Nephron progenitor cell (in vitro differentiated cells): ENCODE results near the gene XK.
"Not testable (repeated sequence)": the region's sequence is repeated elsewhere in the genome, so short reads cannot be mapped to it uniquely, and the experiment has no call there.

Experiments used
- DNase-seq: peaks from one replicate; pipeline ENCODE4 v3.0.0; 2021
- H3K27ac Mint-ChIP-seq: 2 replicates; pipeline ENCODE4 v1.8.0; 2021; ENCODE audit warnings: mild to moderate bottlenecking, moderate library complexity, mixed read lengths
- H3K27me3 Mint-ChIP-seq: 2 replicates; pipeline ENCODE4 v1.8.0; 2021; ENCODE audit warnings: mild to moderate bottlenecking, low read depth, mixed read lengths; ENCODE audit not compliant: poor library complexity
- H3K36me3 Mint-ChIP-seq: 2 replicates; pipeline ENCODE4 v1.8.0; 2021; ENCODE audit warnings: low read depth, mixed read lengths
- H3K4me1 Mint-ChIP-seq: 2 replicates; pipeline ENCODE4 v1.8.0; 2021; ENCODE audit warnings: mixed read lengths
- H3K4me3 Mint-ChIP-seq: 2 replicates; pipeline ENCODE4 v1.8.0; 2021; ENCODE audit warnings: mild to moderate bottlenecking, moderate library complexity, mixed read lengths
- H3K9me3 Mint-ChIP-seq: 2 replicates; pipeline ENCODE4 v1.8.0; 2021; ENCODE audit warnings: mild to moderate bottlenecking, moderate library complexity, mixed read lengths
- CTCF ChIP-seq: fragments of 200-600 bp; sonication (generic); IDR thresholded peaks from 2 replicates; pipeline ENCODE4 v1.5.0; 2021; ENCODE audit warnings: antibody characterized with exemption

The XK gene

DNA sequence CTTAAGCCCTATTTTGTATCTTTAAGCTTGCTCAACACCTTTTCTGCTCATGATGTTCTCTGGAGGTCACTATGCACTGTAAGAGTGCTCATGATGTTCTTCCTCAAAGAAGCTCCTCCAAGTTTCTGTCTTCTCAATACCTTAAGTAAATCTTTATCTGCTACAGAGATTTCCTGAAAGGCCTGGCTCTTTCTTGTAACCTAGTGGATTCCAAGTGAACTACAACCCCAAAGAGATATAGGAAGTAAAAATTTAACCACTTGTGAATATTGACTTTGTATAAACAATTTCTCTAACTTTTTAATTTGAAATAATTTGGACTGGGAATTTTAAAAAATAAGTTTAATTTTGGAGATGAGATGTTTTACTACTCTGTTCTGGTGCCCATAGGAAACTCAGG, 39.3 kb upstream of the XK start:
- peaks cover 20% of the 10 kb centered on the region for H3K9me3 Mint-ChIP-seq
- H3K4me3 Mint-ChIP-seq, result no peak overlapping the region
- DNase-seq, result no peak
- H3K4me1 Mint-ChIP-seq, result peaks cover 13% of the 10 kb centered on the region
- H3K27ac Mint-ChIP-seq, result no peak overlapping the region
- H3K27me3 Mint-ChIP-seq, result no peaks in the 10 kb centered on the region
- no peaks in the 10 kb centered on the region for H3K36me3 Mint-ChIP-seq
- TF ChIP-seq CTCF, result no peak

GRCh38 chrX:37650879-37651278, 34.7 kb upstream of the XK start:
- DNase-seq, H3K4me3 Mint-ChIP-seq, H3K27ac Mint-ChIP-seq, H3K36me3 Mint-ChIP-seq, H3K27me3 Mint-ChIP-seq, H3K4me1 Mint-ChIP-seq: not testable (repeated sequence)
- peaks cover 35% of the 10 kb centered on the region for H3K9me3 Mint-ChIP-seq

DNA sequence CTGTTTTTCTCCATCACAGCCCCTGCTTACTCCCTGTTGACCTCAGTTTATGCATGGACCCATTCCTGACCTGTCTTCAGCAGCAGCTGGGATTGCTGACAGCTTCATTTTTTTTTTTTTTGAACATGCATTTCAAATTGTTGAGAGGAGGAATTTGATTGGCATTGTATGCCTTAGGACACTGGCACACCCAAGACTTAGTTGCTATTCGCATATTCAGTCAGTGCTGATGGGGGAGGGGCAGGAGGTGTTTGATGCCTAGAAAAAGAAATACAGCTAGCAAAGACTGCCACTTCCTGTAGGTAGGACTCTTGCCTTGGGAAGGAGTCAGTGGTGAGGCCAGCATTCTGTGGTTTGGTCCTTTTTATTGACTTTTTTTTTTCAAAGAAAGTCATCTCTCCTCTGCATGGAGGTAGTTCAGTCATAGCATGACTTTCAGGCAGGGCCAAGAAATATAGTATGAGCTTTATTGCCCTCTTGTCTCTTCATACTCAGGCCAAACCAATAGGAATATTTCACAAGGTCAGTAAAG, 33.6 kb upstream of the XK start:
- DNase-seq, result no peak
- Mint-ChIP-seq H3K36me3 (no peaks in the 10 kb centered on the region), H3K4me1 (no peaks in the 10 kb centered on the region), H3K4me3 (no peak overlapping the region), H3K27ac (no peak overlapping the region), H3K9me3 (peaks cover 31% of the 10 kb centered on the region), H3K27me3 (peaks cover 4% of the 10 kb centered on the region)
- no peak for TF ChIP-seq CTCF

- Mint-ChIP-seq H3K9me3 (peaks cover 31% of the 10 kb centered on the region), H3K36me3 (no peaks in the 10 kb centered on the region), H3K4me1 (no peaks in the 10 kb centered on the region), H3K27ac (no peak overlapping the region), H3K27me3 (peaks cover 4% of the 10 kb centered on the region), H3K4me3 (no peak overlapping the region)
- no peak for DNase-seq
- TF ChIP-seq CTCF, result no peak
Observed at GRCh38 chrX:37652589-37653231, 32.9 kb upstream of the XK start.

GRCh38 chrX:37653397-37654085, 32.0 kb upstream of the XK start:
- no peak for TF ChIP-seq CTCF
- DNase-seq, result no peak
- H3K36me3 Mint-ChIP-seq, result no peaks in the 10 kb centered on the region
- peaks cover 27% of the 10 kb centered on the region for H3K9me3 Mint-ChIP-seq
- no peak overlapping the region for H3K4me3 Mint-ChIP-seq
- H3K27me3 Mint-ChIP-seq, result peaks cover 4% of the 10 kb centered on the region
- H3K4me1 Mint-ChIP-seq, result no peaks in the 10 kb centered on the region
- H3K27ac Mint-ChIP-seq, result no peak overlapping the region

- TF ChIP-seq CTCF, result no peak
- H3K27ac Mint-ChIP-seq, result no peak overlapping the region
- H3K4me3 Mint-ChIP-seq, result no peak overlapping the region
- H3K36me3 Mint-ChIP-seq, result no peaks in the 10 kb centered on the region
- H3K9me3 Mint-ChIP-seq, result peaks cover 12% of the 10 kb centered on the region
- H3K4me1 Mint-ChIP-seq, result no peaks in the 10 kb centered on the region
- DNase-seq, result no peak
- H3K27me3 Mint-ChIP-seq, result peaks cover 4% of the 10 kb centered on the region
Observed at GRCh38 chrX:37658343-37659030, 27.1 kb upstream of the XK start.
